RWPE2 (cell line): Measurements from ENCODE around the gene UBR4.

Experiments
- ATAC-seq: fragments of 200-7000 bp; cut with Tn5 transposase; 3 replicates; pipeline ENCODE4 v1.9.1; 2021; ENCODE audit warnings: low read depth
- DNase-seq: peaks from one replicate; pipeline ENCODE4 v3.0.0-alpha.2; 2020; ENCODE audit warnings: low spot score
- H3K27ac ChIP-seq: fragments of 450-650 bp; 2 replicates; pipeline ENCODE4 v1.5.1; 2017; ENCODE audit warnings: mild to moderate bottlenecking; ENCODE audit not compliant: poor library complexity, severe bottlenecking
- H3K27me3 ChIP-seq: fragments of 250-450 bp; sonication (Bioruptor Pico); 2 replicates; pipeline ENCODE4 v1.5.1; 2021; ENCODE audit warnings: mild to moderate bottlenecking, moderate library complexity; ENCODE audit not compliant: insufficient read depth, poor library complexity, severe bottlenecking
- H3K36me3 ChIP-seq: fragments of 250-450 bp; sonication (Bioruptor Pico); 2 replicates; pipeline ENCODE4 v1.5.1; 2020; ENCODE audit warnings: low read depth, mild to moderate bottlenecking, moderate library complexity
- H3K4me1 ChIP-seq: fragments of 250-450 bp; sonication (Bioruptor Pico); 2 replicates; pipeline ENCODE4 v1.5.1; 2021; ENCODE audit warnings: mild to moderate bottlenecking, moderate library complexity; ENCODE audit not compliant: insufficient read depth, poor library complexity, severe bottlenecking
- H3K4me3 ChIP-seq: fragments of 250-450 bp; sonication (Bioruptor Pico); 2 replicates; pipeline ENCODE4 v1.5.1; 2021; ENCODE audit warnings: mild to moderate bottlenecking, moderate library complexity; ENCODE audit not compliant: severe bottlenecking
- H3K9me3 ChIP-seq: fragments of 250-450 bp; sonication (Bioruptor Pico); 2 replicates; pipeline ENCODE4 v1.5.1; 2021; ENCODE audit warnings: mild to moderate bottlenecking, moderate library complexity; ENCODE audit not compliant: severe bottlenecking
- CTCF ChIP-seq: fragments of 450-650 bp; IDR thresholded peaks from one replicate; pipeline ENCODE4 v1.5.1; 2017; ENCODE audit warnings: mild to moderate bottlenecking, moderate library complexity; ENCODE audit not compliant: poor library complexity, severe bottlenecking

UBR4 gene

GRCh38 chr1:19193004-19193403 is 17.1 kb downstream of the UBR4 start:
- Histone ChIP-seq H3K36me3 (peaks cover 98% of the 10 kb centered on the region), H3K27ac (no peak overlapping the region), H3K9me3 (no peaks in the 10 kb centered on the region), H3K4me3 (no peak overlapping the region), H3K27me3 (no peaks in the 10 kb centered on the region), H3K4me1 (no peaks in the 10 kb centered on the region)
- TF ChIP-seq CTCF = no peak
- ATAC-seq (no peak), DNase-seq (no peak)

- no peaks in the 10 kb centered on the region for H3K4me1 ChIP-seq
- H3K36me3 ChIP-seq = peaks cover 98% of the 10 kb centered on the region
- H3K9me3 ChIP-seq = no peaks in the 10 kb centered on the region
- no peaks in the 10 kb centered on the region for H3K27me3 ChIP-seq
- no peak for DNase-seq
- no peak overlapping the region for H3K27ac ChIP-seq
- ATAC-seq = no peak
- H3K4me3 ChIP-seq = no peak overlapping the region
- no peak for TF ChIP-seq CTCF
Measured at GRCh38 chr1:19191811-19192210, 18.3 kb downstream of the UBR4 start.

- H3K36me3 ChIP-seq = peaks cover 98% of the 10 kb centered on the region
- H3K27ac ChIP-seq = no peak overlapping the region
- DNase-seq (no peak), ATAC-seq (no peak)
- no peak overlapping the region for H3K4me3 ChIP-seq
- TF ChIP-seq CTCF = no peak
- no peaks in the 10 kb centered on the region for H3K4me1 ChIP-seq
- H3K27me3 ChIP-seq = no peaks in the 10 kb centered on the region
- H3K9me3 ChIP-seq = no peaks in the 10 kb centered on the region
Measured at GRCh38 chr1:19190468-19190867, 19.6 kb downstream of the UBR4 start.

- DNase-seq = no peak
- Histone ChIP-seq H3K27me3 (no peaks in the 10 kb centered on the region), H3K4me1 (no peaks in the 10 kb centered on the region), H3K4me3 (no peak overlapping the region), H3K9me3 (no peaks in the 10 kb centered on the region), H3K36me3 (peaks cover 98% of the 10 kb centered on the region), H3K27ac (no peak overlapping the region)
- TF ChIP-seq CTCF = no peak
- ATAC-seq = no peak
Measured at GRCh38 chr1:19189270-19189669, 20.8 kb downstream of the UBR4 start.

- DNase-seq (no peak), ATAC-seq (no peak)
- no peak for TF ChIP-seq CTCF
- peaks cover 98% of the 10 kb centered on the region for H3K36me3 ChIP-seq
- no peak overlapping the region for H3K27ac ChIP-seq
- no peaks in the 10 kb centered on the region for H3K27me3 ChIP-seq
- H3K9me3 ChIP-seq = no peaks in the 10 kb centered on the region
- no peaks in the 10 kb centered on the region for H3K4me1 ChIP-seq
- H3K4me3 ChIP-seq = no peak overlapping the region
Measured at GRCh38 chr1:19187852-19188251, 22.2 kb downstream of the UBR4 start.
